Ishikawa (cell line): Measurements from ENCODE around the gene UNC45A.

Source experiments
- CEBPB ChIP-seq: IDR thresholded peaks from 2 replicates; pipeline ENCODE4 v1.6.1; 2012
- CREB1 ChIP-seq: IDR thresholded peaks from 2 replicates; pipeline ENCODE4 v1.6.1; 2012; ENCODE audit warnings: low read depth
- EGR1 ChIP-seq: IDR thresholded peaks from 2 replicates; pipeline ENCODE4 v1.6.1; 2012
- EP300 ChIP-seq: IDR thresholded peaks from 2 replicates; pipeline ENCODE4 v1.6.1; 2012; ENCODE audit warnings: borderline replicate concordance
- FOXM1 ChIP-seq: IDR thresholded peaks from 2 replicates; pipeline ENCODE4 v1.6.1; 2012; ENCODE audit warnings: low read depth, borderline replicate concordance
- MAX ChIP-seq: IDR thresholded peaks from 2 replicates; pipeline ENCODE4 v1.6.1; 2012
- NFIC ChIP-seq: IDR thresholded peaks from 2 replicates; pipeline ENCODE4 v1.6.1; 2012
- RAD21 ChIP-seq: IDR thresholded peaks from 2 replicates; pipeline ENCODE4 v1.6.1; 2012; ENCODE audit warnings: low read depth
- REST ChIP-seq: IDR thresholded peaks from 2 replicates; pipeline ENCODE4 v1.6.1; 2012; ENCODE audit warnings: low read depth, mild to moderate bottlenecking
- TAF1 ChIP-seq: IDR thresholded peaks from 2 replicates; pipeline ENCODE4 v1.6.1; 2012; ENCODE audit warnings: low read depth, mild to moderate bottlenecking
- TCF12 ChIP-seq: IDR thresholded peaks from 2 replicates; pipeline ENCODE4 v1.6.1; 2012; ENCODE audit warnings: low read depth
- TEAD4 ChIP-seq: IDR thresholded peaks from 2 replicates; pipeline ENCODE4 v1.6.1; 2012
- USF1 ChIP-seq: IDR thresholded peaks from 2 replicates; pipeline ENCODE4 v1.6.1; 2012
- YY1 ChIP-seq: IDR thresholded peaks from 2 replicates; pipeline ENCODE4 v1.6.1; 2012; ENCODE audit warnings: low read depth
- ZBTB7A ChIP-seq: IDR thresholded peaks from 2 replicates; pipeline ENCODE4 v1.6.1; 2012; ENCODE audit warnings: low read depth

UNC45A gene

GRCh38 chr15:90905306-90906180 lies 29.5 kb upstream of the UNC45A start:
- TF ChIP-seq EGR1 (no peak), EP300 (no peak), TAF1 (no peak), MAX (no peak), TCF12 (no peak), CEBPB (no peak), RAD21 (no peak), USF1 (no peak), CREB1 (no peak), REST (no peak), FOXM1 (no peak), ZBTB7A (no peak)

- TF ChIP-seq ZBTB7A (no peak), TAF1 (no peak), RAD21 (no peak), EGR1 (no peak), YY1 (no peak), REST (no peak), TEAD4 (no peak), FOXM1 (no peak), EP300 (no peak), TCF12 (no peak), NFIC (no peak), USF1 (no peak)
These were observed 28.8 kb upstream of the UNC45A start for GRCh38 chr15:90906181-90906849.

- TF ChIP-seq RAD21 (no peak), EP300 (no peak), REST (no peak), ZBTB7A (no peak), CREB1 (no peak), USF1 (no peak), TEAD4 (no peak), NFIC (no peak), TAF1 (no peak), CEBPB (no peak), TCF12 (no peak), FOXM1 (no peak), YY1 (no peak), MAX (no peak), EGR1 (no peak)
These were observed 27.9 kb upstream of the UNC45A start for GRCh38 chr15:90907051-90907660.
